Measurements from ENCODE around the gene ITPKA. TPM values are rescaled to one million over a fixed set of nuclear protein-coding genes. Genes with fewer than 3 reads are reported as not detected.
"Not testable (repeated sequence)": the region's sequence is repeated elsewhere in the genome, so short reads cannot be mapped to it uniquely, and the experiment has no call there.

ITPKA gene
- total RNA-seq (2014; rRNA removed; shearing (Covaris generic)): 0.07 and 0.52 TPM in 2 replicates

DNA sequence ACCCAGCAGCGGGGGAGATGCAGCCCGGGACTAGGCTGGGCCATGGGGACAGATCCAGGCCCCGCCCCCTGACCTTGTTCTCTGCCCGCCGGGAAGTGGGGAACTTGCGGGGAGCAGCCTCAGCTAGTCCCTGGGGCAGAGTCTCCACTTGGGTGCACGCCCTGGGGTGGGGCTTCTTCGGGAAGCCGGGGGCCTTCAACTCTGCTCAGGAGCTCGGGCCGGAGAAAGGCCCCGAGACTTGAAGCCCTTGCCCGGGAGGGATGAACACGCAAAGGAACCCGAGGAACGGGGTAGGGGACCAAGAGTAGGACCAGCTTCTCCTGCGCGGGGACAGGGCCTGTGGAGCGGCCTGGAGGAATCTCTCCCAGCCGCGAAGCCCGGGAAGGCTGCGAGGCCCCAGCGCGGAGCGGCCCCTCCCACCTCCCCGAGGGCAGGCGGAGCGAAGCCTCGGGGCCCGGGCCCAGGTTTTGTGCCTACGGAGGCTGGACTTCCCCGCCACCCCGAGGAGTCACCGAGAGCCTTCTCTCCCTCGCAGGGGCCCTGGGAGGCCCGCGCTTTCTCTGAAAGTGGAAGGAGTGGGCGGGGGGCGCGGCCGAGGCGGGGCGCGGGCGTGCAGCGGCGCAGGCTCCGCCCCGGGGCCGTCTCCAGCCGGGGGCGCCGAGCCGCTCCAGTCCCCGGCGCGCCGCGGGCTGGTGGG lies at the start of gene ITPKA:
TSS of gene ITPKA (plus strand) at position 670 of the 697 bp plus-strand sequence. CDS start 54 bp downstream, outside the sequence.
- peak; percentile 94 for DNase-seq
- H3K36me3 ChIP-seq (replicated peaks; ENCODE audit: control insufficient read depth, insufficient read depth, low read length): no peaks in the 10 kb centered on the region
- peak within 1 kb of the TSS; percentile 59 for H3K4me3 ChIP-seq (ENCODE audit: insufficient read depth, low read depth, low read length)
- peaks cover 72% of the 10 kb centered on the region for H3K27me3 ChIP-seq (ENCODE audit: control insufficient read depth, insufficient read depth, low read length)

DNA sequence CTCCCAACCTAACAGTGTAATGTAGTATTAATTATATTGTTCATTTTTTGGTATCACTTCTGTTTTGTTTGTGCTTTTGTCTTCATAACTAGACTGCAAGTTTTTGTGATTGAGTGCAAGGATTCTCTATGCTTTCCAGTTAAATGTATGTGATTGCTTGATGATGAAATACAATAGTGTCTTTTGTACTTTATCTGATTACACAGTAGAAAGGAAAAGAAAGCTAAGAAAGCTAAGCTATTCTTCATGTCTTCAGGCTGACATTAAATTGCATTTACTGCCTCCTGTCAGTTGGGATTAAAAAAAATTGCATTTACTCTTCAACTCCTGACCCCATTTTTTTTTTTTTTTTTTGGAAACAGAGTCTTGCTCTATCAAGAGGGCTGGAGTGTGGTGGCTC lies 48.3 kb upstream of the ITPKA start:
- H3K4me3 ChIP-seq (ENCODE audit: insufficient read depth, low read depth, low read length): no peak overlapping the region
- no peaks in the 10 kb centered on the region for H3K27me3 ChIP-seq (ENCODE audit: control insufficient read depth, insufficient read depth, low read length)
- no peak for DNase-seq
- peaks cover 4% of the 10 kb centered on the region for H3K36me3 ChIP-seq (replicated peaks; ENCODE audit: control insufficient read depth, insufficient read depth, low read length)

DNA sequence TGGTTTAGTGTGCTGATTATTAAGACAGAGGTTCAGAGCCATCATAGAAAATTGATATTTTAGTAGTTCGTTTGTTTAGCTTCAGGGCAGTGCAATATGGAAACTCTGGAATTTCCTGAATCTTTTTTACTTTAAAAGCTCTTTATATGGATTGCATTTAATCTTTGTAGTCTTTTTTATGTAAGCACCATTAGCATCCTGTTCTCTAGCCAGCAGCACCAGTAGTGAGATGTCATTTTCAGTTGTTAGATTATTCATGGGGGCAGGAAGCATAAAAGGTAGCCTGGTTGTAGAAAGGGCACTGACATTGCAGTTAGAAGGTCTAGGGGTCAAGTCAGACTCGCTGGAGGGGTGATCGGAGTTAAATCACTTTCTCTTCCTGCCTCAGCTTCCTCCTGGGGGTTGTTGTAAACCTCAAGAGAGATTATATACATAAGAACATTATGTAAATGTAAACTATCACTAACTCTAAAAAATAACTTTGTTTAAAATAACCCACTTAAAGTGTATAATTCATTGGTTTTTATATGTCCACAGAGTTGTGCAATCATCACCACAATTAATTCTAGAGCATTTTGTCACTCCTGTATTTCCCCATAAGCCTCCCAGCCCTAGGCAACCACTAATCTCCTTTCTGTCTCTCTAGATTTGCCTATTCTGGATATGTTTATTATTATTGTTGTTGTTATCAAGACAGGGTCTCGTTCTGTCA lies 31.4 kb upstream of the ITPKA start:
- Histone ChIP-seq H3K36me3 (replicated peaks; ENCODE audit: control insufficient read depth, insufficient read depth, low read length) (peaks cover 18% of the 10 kb centered on the region), H3K4me3 (ENCODE audit: insufficient read depth, low read depth, low read length) (no peak overlapping the region), H3K27me3 (ENCODE audit: control insufficient read depth, insufficient read depth, low read length) (no peaks in the 10 kb centered on the region)
- no peak for DNase-seq

DNA sequence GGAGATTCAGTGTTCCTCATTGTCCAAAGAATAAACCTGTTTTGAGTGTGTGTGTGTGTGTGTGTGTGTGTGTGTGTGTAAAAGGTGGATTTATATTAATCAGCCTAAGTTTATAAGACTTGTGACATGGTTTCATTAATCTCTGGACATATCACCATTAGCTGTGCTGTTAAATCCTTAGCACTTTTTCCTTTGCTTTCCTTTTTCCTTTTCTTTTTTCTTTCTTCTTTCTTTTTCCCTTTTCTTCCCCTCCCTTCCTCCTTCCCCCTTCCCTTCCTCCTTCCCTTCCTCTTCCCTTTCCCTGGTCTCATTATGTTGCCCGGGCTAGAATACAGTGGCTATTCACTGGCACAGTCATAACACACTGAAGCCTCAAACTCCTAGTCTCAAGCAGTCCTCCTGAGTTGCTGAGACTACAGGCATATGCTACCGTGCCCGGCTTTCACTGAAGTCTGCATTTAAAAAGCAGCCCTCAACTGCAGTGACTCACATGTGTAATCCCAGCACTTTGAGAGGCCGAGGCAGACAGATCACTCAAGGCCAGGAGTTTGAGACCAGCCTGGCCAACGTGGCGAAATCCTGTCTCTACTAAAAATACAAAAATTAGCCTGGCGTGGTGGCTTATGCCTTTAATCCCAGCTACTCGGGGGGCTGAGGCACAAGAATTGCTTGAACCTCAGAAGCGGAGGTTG lies 28.6 kb upstream of the ITPKA start:
- no peak overlapping the region for H3K4me3 ChIP-seq (ENCODE audit: insufficient read depth, low read depth, low read length)
- peaks cover 10% of the 10 kb centered on the region for H3K36me3 ChIP-seq (replicated peaks; ENCODE audit: control insufficient read depth, insufficient read depth, low read length)
- no peaks in the 10 kb centered on the region for H3K27me3 ChIP-seq (ENCODE audit: control insufficient read depth, insufficient read depth, low read length)
- no peak for DNase-seq

DNA sequence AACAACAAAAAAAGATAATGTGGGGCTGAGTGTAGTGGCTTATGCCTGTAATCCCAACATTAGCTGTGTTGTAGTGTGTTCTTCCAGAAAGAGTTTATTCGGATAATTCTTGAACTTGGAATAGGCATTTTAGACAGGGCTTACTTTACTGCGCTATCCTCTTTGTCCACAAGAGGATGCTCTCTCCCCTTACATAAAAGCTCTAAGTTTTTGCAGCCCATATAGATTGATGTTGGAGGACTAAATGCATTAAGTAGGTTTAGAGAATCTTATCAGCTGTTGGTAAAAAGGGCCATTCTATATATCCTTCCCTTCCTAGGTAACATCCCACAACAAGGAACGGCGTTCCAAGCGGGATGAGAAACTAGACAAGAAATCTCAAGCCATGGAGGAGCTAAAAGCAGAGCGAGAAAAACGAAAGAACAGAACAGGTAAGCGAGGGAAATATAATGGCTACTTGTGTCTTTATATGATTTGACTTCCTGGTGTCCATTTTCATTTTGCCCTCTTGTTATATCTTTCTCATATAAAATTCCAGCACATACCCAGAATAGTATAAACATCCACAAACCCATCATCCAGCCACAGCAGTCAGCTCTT lies 27.8 kb upstream of the ITPKA start:
- peak; percentile 69 for DNase-seq
- H3K36me3 ChIP-seq (replicated peaks; ENCODE audit: control insufficient read depth, insufficient read depth, low read length): peaks cover 14% of the 10 kb centered on the region

DNA sequence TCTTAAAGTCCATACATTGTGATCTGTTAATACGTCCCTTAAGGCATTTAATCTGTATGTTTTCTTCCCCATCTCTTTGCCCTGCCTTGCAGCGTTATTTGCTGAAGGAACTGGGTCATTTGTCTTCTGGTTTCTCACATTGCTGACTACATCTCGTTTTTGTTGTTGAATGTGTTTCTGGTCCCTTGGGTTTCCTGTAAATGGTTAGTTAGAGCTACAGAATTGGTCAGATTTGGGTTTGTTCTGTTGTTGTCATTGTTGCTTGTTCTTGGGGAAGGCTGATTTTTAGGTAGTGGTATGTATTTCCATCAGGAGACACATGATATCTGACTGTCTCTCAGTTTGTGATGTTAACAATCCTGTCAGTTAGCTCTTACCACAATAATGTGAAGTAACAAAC lies 27.0 kb upstream of the ITPKA start:
- no peak for DNase-seq
- Histone ChIP-seq H3K27me3 (ENCODE audit: control insufficient read depth, insufficient read depth, low read length) (no peaks in the 10 kb centered on the region), H3K4me3 (ENCODE audit: insufficient read depth, low read depth, low read length) (no peak overlapping the region), H3K36me3 (replicated peaks; ENCODE audit: control insufficient read depth, insufficient read depth, low read length) (peaks cover 20% of the 10 kb centered on the region)

More for the DNA sequence above, 27.8 kb upstream of the ITPKA start:
- H3K4me3 ChIP-seq (ENCODE audit: insufficient read depth, low read depth, low read length): no peak overlapping the region
- no peaks in the 10 kb centered on the region for H3K27me3 ChIP-seq (ENCODE audit: control insufficient read depth, insufficient read depth, low read length)

DNA sequence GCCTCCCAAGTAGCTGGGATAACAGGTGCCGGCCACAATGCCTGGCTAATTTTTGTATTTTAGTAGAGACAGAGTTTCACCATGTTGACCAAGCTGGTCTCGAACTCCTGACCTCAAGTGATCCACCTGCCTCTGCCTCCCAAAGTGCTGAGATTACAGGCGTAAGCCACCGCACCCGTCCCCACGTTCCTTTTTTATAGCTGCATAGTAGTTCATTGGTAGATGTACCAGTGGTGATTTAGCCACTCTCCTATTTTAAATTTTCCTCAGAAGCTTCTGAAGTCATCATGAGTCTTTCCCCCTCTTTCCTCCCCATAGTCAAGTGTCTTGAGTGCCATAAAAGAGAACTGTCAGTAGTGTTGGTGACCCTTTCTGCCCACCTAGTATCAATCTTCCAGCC lies 24.0 kb upstream of the ITPKA start:
- peaks cover 27% of the 10 kb centered on the region for H3K36me3 ChIP-seq (replicated peaks; ENCODE audit: control insufficient read depth, insufficient read depth, low read length)

DNA sequence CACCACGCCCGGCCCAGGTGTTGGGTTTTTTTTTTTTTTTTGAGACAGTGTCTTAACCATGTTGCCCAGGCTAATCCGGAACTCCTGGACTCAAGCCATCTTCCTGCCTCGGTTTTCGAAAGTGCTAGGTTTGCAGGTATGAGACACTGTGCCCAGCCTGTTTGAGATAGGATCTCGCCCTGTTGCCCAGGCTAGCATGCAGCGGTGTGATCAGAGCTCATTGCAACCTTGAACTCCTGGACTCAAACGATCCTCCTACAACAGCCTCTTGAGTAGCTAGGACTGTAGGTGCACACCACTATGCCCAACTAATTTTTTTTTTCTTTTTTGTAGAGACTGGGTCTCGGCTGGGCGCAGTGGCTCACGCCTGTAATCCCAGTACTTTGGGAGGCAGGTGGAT lies 20.3 kb upstream of the ITPKA start:
- Histone ChIP-seq H3K36me3 (replicated peaks; ENCODE audit: control insufficient read depth, insufficient read depth, low read length) (peaks cover 45% of the 10 kb centered on the region), H3K27me3 (ENCODE audit: control insufficient read depth, insufficient read depth, low read length) (no peaks in the 10 kb centered on the region), H3K4me3 (ENCODE audit: insufficient read depth, low read depth, low read length) (no peak overlapping the region)
- DNase-seq: no peak

More for the DNA sequence above, 24.0 kb upstream of the ITPKA start:
- not testable (repeated sequence) for H3K4me3 ChIP-seq (ENCODE audit: insufficient read depth, low read depth, low read length); H3K27me3 ChIP-seq (ENCODE audit: control insufficient read depth, insufficient read depth, low read length); DNase-seq

DNA sequence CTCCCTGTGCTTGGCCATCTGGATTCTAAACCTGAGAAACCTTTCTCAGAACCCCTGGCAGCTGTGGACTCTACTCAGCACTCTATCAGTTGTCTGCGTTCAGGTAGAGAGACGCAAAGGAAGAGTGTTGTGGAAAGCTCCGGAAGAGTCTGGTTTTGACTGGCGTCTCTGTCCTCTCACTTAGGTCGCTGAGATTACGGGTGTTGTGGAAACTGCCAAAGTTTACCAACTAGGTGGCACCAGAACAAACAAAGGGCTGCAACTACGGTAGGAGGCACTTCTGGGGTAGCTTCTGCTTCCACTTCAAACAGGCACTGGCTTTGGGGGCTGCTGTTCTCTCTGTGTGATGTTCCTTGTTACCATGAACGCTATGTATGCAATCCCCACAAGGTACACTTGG lies 19.2 kb upstream of the ITPKA start:
- H3K4me3 ChIP-seq (ENCODE audit: insufficient read depth, low read depth, low read length): no peak overlapping the region
- no peaks in the 10 kb centered on the region for H3K27me3 ChIP-seq (ENCODE audit: control insufficient read depth, insufficient read depth, low read length)
- DNase-seq: no peak
- H3K36me3 ChIP-seq (replicated peaks; ENCODE audit: control insufficient read depth, insufficient read depth, low read length): peaks cover 51% of the 10 kb centered on the region

DNA sequence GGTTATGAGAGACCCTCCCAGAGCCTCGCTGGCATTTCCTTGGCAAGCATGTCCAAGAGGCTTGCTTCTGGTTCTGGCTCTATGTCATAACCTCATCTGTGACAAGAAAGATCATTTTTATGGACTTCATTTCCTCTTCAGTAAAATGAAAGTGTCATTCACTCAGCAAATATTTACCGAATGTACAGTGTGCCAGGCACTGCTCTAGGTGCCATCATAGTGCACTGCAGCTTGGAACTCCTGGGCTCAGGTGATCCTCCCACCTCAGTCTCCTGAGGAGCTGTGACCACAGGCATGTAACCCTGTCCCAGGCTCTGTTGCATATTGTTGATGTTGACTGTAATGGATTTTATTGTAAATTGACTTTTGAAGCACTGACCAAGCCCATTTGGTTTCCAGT lies 18.7 kb upstream of the ITPKA start:
- Histone ChIP-seq H3K4me3 (ENCODE audit: insufficient read depth, low read depth, low read length) (no peak overlapping the region), H3K27me3 (ENCODE audit: control insufficient read depth, insufficient read depth, low read length) (no peaks in the 10 kb centered on the region), H3K36me3 (replicated peaks; ENCODE audit: control insufficient read depth, insufficient read depth, low read length) (peaks cover 54% of the 10 kb centered on the region)
- no peak for DNase-seq

DNA sequence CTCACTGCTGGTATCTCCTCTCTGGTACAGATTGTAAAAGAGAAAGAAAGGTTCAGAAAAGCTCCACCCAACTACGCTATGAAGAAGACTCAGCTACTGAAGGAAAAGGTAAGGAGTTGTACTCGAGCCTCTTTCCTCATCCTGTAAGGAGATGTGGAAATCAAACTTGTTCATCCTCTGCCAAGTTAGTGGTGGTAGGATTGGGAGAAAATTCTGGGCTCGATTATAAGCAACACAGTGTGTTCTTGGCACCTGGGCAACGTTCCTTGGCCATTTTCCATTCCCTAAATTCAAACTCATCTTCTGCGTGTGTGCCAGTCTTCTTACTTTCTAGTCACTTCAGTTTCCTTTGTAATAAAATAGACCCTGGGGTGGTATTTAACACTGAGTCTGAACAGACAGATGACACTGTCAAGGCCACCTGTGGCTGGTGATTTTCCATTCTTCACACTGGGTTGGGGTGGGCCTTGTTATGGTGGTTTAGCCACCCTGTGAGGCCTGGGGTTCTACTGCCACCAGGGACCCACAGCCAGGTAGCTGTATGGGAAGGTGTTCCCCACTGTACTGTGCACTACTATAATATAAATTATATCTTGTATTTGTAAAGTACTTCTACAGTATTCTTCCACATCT lies 17.1 kb upstream of the ITPKA start:
- DNase-seq: no peak
- Histone ChIP-seq H3K27me3 (ENCODE audit: control insufficient read depth, insufficient read depth, low read length) (no peaks in the 10 kb centered on the region), H3K4me3 (ENCODE audit: insufficient read depth, low read depth, low read length) (no peak overlapping the region), H3K36me3 (replicated peaks; ENCODE audit: control insufficient read depth, insufficient read depth, low read length) (peaks cover 51% of the 10 kb centered on the region)

DNA sequence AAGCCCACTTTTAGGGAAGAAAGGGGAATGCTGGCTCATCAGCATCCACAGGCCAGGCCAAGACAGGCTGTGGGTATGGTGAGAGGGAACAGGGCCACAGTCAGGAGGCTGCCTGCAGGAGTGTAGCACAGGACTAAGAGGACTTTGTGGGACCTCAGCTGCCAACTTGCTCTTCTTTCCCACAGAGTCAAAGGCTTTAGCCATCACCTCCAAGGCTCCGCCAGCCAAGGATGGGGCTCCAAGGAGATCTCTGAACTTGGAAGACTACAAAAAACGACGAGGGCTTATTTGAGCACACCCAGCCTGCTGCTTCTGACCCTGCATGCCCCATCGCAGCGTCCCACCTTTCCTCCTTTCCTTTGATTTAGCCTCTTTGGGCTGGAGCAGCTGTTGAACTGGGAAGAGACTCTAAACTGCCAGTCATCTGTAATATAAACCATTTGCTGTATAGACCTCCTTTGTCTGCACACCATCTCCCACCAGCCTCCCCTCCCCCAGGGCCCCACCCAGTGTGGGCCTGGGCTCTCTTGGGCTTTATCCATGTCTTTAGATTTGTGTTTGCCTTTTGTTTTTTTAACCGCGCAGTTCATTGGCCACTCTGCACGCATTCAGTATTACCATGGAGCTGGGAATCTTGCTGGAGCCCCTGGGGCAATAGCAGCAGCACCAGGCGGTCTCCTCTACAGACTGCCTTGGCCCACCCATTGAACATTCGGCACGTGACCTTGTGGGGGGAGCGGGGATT lies 13.1 kb upstream of the ITPKA start:
- Histone ChIP-seq H3K27me3 (ENCODE audit: control insufficient read depth, insufficient read depth, low read length) (no peaks in the 10 kb centered on the region), H3K4me3 (ENCODE audit: insufficient read depth, low read depth, low read length) (no peak overlapping the region), H3K36me3 (replicated peaks; ENCODE audit: control insufficient read depth, insufficient read depth, low read length) (peaks cover 34% of the 10 kb centered on the region)
- DNase-seq: no peak

DNA sequence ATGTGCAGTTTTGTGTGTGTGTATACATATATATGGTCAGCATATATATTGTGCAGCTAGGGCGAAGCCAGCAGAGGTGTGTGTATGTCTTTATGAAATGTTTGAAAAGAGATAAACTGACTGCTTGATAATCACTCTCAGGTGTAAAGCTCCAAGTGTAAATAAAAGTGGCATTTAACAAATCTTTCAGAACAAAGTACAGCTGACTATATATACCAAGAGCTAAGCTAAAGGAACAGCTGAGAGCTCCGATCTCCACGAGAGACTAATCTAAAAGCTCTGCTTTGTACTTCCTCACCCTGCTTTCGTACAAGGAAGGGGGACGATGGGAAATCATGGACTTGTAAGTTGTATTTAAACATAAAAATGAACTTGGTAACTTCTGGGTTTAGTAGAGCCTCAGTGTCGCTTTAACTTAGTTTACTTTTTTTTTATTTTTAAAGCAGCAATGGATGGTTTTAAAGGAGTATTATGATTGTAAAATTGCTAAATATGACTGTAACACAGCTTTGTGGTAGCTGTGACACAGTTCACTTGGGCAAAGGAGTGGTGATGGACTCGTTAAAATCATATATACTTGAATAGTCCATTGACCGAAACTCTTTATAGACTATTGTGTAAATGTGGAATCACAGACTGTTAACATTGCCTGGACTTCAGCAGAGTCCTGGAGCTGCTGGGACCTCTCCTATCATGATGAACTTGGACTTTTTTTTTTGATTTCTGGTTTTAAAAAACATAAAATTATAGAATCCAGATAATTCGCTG lies 11.4 kb upstream of the ITPKA start:
- Histone ChIP-seq H3K27me3 (ENCODE audit: control insufficient read depth, insufficient read depth, low read length) (no peaks in the 10 kb centered on the region), H3K4me3 (ENCODE audit: insufficient read depth, low read depth, low read length) (no peak overlapping the region), H3K36me3 (replicated peaks; ENCODE audit: control insufficient read depth, insufficient read depth, low read length) (peaks cover 20% of the 10 kb centered on the region)
- no peak for DNase-seq

Measured in H7 (cell line).